Medulla oblongata (tissue), 1 donor: ENCODE measurements around the gene NRN1L.
"Not testable (repeated sequence)": the region's sequence is repeated elsewhere in the genome, so short reads cannot be mapped to it uniquely, and the experiment has no call there.

Experiments used
- DNase-seq: peaks from one replicate; pipeline ENCODE4 v3.0.0-alpha.2; 2015; ENCODE audit errors: extremely low spot score

Gene NRN1L

DNA sequence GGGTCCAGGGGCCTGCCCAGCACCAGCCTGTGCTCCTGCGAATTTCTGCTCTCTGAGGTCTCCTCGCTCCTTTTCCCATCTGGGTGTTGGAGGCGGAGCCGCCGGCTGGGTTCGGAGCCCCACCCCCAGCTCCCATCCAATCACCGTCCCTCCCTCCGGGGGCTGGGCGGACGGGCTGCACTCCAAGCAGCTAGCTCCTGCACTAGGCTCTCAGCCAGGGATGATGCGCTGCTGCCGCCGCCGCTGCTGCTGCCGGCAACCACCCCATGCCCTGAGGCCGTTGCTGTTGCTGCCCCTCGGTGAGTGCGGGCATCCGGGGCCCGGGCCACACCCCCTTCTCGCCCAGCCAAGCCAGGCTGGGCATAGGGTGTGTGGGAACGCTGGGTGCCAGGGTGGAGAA, at the start of gene NRN1L:
TSS of gene NRN1L (plus strand) at position 202 of the 400 bp plus-strand sequence. CDS start at position 221, 19 bp downstream.
- peak; percentile 88 for DNase-seq

DNA sequence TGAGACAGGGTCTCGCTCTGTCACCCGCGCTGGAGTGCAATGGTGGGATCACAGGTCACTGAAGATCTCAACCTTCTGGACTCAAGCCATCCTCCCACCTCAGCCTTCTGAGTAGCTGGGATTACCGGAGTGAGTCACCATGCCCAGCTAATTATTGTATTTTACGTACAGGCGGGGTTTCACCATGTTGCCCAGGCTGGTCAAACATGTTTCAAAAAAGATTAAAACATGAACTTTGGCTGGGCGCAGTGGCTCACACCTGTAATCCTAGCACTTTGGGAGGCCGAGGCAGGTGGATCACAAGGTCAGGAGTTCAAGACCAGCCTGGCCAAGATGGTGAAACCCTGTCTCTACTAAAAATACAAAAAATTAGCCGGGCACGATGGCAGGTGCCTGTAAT, 47.5 kb upstream of the NRN1L start:
- not testable (repeated sequence) for DNase-seq

GRCh38 chr16:67837811-67838210, 46.9 kb upstream of the NRN1L start:
- no peak for DNase-seq

GRCh38 chr16:67841198-67841815, 43.4 kb upstream of the NRN1L start:
- DNase-seq = no peak

- DNase-seq = peak; percentile 98
These were observed 42.7 kb upstream of the NRN1L start, which contains the start of gene THAP11 for GRCh38 chr16:67841816-67842508. Gene THAP11, plus strand, starts transcription at chr16:67842320. Its CDS starts 235 bp downstream, at chr16:67842555.

- DNase-seq = peak; percentile 45
These were observed 42.0 kb upstream of the NRN1L start for GRCh38 chr16:67842509-67843342.

GRCh38 chr16:67843343-67843765, 41.3 kb upstream of the NRN1L start:
- no peak for DNase-seq

GRCh38 chr16:67844497-67844896, 40.2 kb upstream of the NRN1L start:
- DNase-seq = no peak

DNA sequence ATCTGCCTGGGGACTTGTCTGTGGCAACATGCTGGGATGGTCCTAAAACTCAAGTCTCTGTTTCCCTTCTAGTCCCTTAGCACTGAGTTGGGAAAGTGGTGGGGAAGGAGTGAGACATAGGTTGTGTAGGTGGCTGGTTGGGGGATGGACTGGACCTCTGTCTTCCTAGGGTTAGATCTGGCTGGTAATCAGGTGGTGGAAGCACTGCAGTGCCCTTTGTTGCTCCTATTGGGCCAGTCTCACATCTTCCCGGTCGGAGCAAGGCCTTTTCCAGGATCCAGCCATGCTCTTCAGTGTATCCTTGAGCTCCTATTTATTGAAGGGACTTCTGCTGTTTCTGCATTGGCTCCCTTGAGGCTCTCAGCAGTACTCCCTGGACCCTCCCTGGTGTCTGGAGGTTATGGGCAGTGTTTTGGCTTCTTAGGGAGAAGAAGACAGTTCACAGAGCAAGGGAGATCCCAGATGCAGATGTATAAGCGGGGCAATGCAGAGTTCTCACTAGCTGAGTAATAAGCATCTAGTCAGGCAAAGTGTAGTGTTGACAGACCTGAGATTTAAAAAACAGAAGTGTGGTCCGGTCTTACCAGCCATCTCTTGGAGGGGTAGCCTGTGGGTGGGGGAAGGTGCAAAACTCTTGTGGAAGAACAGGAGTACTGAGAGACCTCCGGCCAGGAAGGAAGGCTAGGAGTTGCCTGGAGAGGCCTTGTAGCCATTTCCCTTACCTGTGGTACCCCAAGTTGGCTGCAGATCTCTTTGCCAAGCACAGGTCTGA, 39.2 kb upstream of the NRN1L start:
- no peak for DNase-seq

GRCh38 chr16:67846063-67846319, 38.7 kb upstream of the NRN1L start:
- DNase-seq = no peak

DNA sequence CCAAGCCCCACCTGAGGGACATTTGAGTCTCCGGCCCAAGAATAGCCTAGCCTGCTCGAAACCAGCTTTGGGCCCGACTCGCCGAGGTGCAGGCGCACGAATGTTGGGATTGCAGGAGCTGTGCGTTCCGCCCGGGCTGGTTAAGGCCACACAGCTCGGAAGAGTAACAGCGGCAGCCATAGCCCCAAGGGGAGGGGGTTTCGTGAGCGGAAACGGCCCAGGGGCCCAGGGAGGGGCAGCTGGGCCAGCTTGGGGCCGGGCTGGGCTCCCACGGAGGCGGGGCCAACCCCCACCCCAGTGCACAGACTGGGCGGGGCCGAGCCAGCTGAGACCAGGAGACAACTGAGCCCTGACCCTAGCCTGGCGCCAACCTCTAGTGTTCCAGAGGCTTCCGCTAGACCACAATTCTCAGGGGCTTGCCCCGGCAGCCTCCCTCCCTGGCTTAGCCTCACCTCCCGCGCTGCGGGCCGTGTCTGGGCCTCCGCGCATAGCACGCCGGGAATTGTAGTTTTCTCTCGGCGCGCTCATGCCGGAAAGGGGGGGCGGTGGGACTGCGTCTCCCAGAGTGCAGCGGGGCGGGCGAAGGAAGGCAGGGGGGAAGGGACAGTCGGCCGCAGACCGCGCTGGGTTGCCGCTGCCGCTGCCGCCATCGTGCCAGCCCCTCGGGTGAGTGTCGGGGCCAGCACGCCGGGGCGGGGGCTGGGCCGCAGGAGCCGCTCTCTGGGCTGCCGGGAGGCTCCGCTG, 38.2 kb upstream of the NRN1L start, which contains the start of gene NUTF2:
TSS of gene NUTF2 (plus strand) at position 614 of the 744 bp plus-strand sequence. CDS start 18,198 bp downstream, outside the sequence.
- peak; percentile 96 for DNase-seq

- no peak for DNase-seq
These were observed 37.4 kb upstream of the NRN1L start, which contains the start of gene CENPT for GRCh38 chr16:67847064-67847861. Gene CENPT, minus strand, starts transcription at chr16:67847693. Its CDS starts 13,834 bp downstream, at chr16:67833859.

- DNase-seq = no peak
These were observed 36.6 kb upstream of the NRN1L start for GRCh38 chr16:67848118-67848517.

DNA sequence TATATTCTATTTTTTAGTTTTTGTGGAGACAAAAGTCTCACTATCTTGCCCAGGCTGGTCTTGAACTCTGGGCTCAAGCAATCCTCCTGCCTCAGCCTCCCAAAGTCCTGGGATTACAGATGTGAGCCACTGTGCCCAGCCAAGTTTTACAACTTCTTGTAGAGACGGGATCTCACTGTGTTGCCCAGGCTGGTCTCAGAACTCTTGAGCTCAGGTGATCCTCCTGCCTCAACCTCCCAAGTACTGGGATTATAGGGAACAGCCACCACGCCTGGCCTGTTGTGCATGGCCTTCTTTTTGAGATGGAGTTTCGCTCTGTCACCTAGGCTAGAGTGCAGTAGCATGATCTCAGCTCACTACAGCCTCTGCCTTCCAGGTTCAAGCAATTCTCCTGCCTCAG, 31.0 kb upstream of the NRN1L start:
- no peak for DNase-seq

DNA sequence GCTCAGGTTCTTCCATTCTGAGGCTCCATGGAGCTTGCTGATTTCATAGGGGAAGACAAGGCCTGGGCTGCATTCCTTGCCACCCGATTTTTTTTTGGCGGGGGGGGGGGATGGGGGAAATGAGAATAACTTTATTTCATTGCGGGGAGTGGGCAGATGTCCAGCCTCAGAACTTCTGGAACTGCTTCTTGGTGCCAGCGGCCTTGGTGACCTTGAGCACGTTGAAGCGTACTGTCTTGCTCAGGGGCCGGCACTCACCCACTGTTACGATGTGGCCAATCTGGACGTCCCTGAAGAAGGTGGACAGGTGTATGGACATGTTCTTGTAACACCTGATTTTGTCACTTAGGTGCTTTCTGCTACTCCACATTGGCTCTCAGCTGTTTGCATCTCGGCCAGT, 28.9 kb upstream of the NRN1L start:
- no peak for DNase-seq

- DNase-seq = no peak
These were observed 27.6 kb upstream of the NRN1L start for GRCh38 chr16:67856927-67857546.

GRCh38 chr16:67857547-67858233, 27.0 kb upstream of the NRN1L start:
- peak; percentile 56 for DNase-seq

GRCh38 chr16:67858500-67858899, 26.2 kb upstream of the NRN1L start:
- DNase-seq = no peak
